ENCODE data around the gene DNMT3A.

DNMT3A gene

DNA sequence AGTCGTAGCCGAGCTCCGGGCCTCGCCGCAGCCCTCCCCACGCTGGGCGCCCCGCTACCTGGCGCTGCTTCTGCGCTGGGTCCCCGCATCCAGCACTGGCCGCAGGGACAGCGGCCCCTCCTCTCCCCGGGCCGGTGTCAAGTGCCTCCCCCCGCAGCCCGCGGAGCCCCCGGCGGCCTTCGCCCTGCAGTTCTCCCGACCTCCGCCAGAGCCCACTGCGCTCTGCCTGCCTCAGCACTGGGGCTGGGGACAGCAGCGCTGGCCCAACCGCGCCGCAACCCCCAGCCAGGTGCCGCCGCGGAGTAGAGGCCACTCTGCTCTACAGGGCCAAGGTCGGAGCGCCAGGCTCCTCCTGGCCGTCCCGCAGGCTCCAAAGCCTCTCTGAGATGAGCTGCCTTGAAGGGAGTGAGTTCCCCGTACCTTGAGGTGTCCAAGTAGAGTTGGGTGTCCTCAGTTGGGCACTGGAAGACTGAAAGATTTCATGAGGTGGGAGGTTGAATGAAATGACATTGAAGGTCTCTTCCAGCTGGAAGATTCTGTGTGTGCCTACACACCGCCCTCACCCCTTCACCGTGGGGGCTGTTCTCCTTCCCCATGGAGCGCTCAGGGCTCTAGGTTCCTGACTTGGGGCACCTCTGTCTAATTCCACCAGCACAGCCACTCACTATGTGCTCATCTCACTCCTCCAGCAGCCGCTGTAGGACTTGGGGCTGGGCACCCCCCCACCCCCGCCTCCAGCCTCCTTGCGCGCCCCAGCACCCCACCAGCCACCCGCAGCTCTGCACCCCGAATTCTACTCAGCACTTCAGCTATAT lies 854 bp upstream of the DNMT3A start:
- DNase-seq = peak; percentile 93

DNA sequence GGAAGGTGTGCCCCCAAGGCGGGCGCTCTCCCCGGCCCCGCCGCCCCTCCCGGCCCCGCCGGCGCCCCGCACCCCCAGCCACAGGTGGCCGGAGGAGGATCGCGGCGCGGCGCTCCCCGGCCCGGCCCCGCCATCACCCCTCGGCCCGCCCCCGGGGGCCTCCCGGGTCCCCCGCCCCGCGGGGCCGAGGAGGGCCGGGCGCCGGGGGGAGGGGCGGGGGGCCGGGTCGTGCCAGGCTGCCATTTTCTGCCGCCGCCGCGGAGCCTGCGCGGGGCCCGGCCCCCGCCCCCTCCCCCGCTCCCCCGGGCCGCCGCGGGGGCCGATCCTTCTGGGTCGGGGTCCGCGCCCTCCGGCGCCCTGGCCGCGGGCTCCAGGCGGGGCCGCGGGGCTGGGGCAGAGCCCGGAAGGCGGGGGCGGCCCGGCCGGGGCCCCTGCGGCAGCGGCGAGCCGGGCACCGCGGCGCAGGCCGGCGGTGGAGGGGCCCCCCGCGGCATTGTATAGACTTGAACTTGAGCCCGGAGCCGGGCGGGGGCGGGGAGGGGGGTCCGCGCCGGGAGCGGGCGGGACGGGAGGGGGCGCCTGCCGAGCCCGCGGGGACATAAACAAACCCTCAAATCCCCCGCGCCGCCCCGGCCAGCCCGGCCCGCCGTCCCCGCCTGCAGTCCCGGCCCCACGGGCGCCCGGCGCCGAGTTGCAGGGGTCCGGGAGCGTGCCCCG lies 556 bp downstream of the DNMT3A start:
- DNase-seq = peak; percentile 54

DNA sequence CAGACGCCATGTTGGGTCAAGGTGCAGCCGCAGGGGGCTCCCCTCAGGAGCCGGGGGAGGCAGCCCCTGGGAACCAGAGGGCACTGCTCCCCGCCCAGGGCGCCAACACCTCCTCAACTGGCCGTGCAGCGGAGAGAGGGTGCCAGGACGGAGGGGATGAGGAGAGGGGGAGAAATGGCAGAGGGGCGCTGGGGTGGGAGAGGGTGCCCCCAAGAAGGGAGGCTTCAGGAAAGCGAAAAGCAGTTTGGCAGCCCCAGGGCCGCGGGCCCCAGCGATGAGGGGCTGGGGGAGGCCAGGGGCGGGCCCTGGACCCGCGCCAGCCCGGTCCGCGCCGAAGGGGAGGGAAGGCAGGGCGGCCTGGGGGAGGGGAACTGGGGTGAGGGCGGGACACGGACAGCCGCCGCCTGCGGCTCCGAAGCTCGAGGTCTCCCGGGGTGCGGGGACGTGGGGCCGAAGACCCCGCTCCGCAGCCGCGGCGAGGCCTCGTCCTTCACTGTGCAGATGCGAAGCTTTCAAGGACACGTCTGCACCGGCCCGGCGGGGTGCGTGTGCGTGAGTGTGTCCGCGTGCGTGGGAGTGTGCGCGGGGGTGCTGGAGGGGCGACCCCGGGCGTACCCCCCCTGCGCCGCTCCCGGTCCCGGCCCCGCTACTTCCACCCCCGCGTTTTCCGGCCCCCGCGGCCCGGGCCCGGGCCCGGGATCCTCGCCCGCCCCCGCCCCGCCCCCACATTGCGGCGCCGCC lies 1.4 kb downstream of the DNMT3A start:
- peak; percentile 63 for DNase-seq

DNA sequence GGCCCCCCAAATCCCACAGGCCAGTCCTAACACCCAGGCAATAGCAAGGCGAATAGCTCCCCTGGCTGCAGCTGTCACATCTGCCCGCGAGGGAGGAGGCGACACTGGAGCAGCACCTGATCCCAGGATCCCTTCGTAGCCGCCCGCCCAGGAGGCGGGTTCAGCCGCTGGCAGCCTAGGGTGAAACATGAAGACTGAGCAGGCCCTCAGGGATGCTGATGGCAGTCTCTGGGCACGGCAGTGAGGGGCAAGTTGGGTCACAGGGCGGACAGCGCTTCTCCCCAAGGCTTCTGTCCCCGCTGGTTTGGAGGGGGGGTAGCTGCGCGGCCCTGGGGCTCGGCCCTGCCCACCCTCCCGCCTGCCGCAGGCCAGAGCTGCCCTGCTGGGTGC lies 1.9 kb downstream of the DNMT3A start:
- DNase-seq = peak; percentile 50

DNA sequence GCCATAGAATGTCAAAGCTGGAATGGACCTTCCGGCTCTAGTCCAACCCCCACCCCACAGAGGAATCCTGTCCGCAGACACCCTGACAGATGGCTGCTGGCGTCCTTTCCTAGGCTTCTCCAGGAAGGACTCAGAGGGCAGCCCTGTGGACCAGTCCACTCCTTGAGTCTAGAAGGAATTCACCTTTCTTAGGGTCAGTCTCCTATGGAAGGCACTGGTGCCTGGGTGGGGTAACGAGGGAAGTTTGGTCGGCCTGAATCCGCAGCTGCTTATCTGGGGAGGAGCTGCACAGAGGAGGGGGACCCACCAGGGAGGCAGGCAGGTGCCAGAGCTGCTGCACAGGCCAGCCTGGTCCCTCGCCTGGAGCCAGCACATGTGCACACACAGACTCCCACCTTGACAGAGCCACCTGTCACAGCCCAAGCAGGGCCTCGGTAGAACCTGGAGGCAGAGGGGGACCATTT lies 2.5 kb downstream of the DNMT3A start:
- no peak for DNase-seq

DNA sequence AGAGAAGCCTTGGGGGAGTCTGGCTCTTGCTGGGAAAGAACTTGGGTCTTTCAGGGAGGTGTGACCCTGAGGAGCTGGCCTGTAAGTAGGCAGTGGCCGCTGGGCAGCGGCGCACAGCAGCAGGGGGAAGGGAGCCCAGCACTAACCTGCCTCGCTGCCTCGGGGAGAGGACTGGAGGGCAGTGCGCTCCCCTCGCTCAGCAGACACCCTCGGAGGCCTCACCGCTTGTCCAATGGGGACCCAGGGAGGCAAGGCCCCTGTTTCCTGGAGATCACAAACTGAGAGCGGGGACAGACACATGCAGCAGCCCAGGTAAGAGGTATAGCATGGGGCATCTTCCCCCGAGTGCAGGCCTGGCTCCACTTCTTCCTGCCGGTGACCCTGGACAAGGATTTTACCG lies 3.3 kb downstream of the DNMT3A start:
- no peak for DNase-seq

DNA sequence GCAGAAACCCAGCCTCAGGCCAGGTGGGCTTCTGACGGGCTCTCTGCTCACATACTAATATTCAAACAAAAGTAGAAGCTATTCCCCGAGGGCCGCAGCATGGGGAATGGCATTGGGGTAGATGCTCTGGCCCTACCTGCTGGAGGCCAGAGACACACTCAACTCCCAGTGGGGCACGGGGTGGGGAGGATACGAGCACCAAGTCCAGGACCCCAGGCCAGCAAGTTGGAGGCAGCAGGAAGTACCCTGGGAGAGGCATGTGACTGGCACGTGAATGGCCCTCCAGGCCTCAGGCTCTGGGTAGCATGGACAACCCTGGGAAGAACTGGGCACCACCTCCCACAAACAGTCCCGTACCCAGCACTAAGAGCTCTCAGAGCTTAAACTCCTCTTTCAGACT lies 3.8 kb downstream of the DNMT3A start:
- DNase-seq = no peak

DNA sequence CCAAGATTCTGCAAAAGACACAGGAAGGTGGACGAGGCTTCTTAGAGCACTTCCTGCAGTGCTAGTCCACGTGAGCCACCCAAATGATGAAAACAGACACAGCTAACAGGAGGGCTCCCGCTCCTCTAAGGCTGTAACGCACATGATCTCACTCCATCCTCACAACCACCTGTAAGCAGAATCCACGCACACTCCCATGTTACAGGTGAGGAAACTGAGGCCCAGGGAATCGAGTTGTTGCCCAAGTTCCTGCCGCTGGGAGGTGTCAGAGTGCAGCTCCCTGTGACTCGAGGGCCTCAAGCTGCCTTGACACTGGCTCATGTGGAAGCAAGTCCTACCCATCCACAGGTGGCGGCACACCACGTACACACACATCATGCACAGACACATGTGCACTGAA lies 4.4 kb downstream of the DNMT3A start:
- no peak for DNase-seq

DNA sequence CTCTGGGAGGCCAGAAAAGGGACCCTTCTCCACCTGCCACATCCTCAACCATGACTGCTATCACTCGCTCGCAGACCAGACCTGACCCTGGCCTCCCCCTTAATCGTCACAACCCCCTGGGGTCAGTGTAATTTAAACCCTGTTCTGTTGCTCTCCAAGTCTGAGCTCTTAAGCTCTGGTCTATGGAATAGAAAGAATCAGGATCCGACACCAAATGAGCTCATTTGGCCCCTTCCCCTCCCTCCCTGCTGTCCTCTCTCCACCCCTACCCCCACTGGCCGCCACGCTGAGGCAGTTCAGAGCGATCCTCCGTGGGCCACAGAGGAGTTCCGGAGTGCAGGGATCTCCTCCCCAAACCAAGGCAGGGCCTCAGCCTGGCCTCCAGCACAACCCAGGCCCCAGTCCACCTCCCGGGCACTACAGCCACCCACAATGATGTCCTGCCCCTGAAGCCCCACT lies 5.3 kb downstream of the DNMT3A start:
- no peak for DNase-seq

DNA sequence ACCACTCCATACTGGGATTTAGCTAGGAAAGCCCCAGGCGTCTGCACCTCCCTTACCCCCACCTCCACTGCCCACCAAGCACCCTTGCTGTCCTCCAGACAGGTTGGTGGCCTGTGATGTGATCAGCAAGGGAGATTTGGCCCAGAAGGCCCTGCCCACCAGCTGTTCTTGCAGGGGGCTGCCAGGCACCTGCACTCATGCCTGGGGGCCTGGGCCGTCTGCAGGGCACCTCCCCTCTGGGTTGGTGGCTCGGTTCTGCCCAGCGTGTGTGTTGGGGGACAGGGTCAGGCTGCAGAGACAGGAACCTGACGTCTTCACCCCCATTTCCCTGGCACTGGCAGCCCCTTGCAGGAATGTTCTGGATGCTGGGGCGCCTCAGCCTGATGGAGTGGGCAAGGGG lies 5.8 kb downstream of the DNMT3A start:
- no peak for DNase-seq

DNA sequence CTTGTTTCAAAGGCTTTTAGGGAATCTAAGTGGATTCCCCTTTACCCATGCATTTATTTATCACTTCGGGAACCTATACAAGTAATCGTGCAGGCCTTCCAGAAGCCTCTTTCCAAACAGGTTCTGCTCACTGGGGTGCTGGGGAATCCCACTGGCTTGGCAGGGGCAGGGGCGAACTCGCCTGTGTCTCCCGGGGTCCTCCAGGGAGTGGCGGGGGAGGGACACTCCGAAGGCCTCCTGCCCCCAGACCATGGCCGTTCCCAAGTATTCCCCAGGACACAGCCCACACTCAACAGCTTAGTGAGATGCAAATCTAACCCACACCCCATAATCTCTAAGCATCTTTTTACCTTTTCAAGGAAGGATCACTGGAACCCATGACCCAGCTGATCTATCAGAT lies 6.5 kb downstream of the DNMT3A start:
- no peak for DNase-seq

DNA sequence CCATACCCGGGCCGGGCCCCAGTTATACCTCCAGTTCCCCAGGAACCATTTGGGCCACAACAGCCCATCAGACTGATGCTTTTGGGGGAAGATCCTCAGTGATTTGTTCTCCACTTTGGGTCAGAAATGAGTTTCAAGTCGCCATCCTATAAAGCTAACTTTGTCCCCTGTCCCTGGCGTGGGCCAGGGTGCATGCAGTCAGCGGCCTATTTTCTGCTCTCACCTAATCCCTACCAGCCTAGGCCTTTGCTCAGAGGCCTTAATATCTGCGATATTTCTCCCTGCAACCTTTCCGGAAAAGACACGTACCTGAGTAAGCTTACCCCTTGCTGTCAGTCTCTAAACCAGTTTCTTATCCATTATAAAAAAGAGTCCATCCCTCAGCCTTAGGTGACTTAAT lies 7.2 kb downstream of the DNMT3A start:
- no peak for DNase-seq

DNA sequence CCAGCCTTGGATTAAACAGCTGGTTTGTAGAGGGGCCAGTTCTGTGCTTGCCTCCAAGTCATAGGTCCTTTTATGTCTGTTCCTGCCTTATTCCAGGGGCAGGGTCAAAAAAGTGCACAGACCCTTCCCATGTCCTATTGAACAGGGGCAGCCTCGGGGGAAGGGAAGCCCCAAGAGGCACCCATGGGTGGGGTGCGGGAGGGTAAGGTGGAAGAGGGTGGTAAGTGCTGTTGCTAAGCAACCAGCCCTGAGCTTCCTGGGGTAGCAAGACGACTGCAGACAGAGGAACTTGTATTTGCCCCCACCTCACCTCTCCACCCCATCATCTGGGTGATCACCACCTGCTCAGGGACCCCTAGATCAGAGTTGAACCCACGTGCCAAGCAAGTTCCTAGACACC lies 7.7 kb downstream of the DNMT3A start:
- no peak for DNase-seq

DNA sequence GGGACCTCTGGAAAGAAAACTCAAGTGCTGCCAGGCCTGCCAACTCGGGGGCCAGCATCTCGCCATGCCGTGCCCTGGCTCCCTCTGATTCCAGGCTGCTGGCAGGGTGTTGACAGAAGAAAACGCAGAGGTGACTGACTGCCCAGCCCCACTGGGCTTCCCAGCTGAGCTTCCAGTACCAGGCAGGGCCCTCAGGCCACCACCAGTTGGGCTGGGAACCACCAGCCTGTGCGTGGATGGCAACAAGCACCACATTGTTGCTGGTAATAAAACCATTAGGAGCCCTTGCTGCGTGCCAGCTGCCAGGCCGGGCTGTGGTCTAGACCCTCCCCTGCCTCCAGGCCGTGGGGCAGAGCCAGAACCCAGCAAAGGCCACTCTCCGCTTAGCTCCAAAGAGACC lies 9.2 kb downstream of the DNMT3A start:
- no peak for DNase-seq

DNA sequence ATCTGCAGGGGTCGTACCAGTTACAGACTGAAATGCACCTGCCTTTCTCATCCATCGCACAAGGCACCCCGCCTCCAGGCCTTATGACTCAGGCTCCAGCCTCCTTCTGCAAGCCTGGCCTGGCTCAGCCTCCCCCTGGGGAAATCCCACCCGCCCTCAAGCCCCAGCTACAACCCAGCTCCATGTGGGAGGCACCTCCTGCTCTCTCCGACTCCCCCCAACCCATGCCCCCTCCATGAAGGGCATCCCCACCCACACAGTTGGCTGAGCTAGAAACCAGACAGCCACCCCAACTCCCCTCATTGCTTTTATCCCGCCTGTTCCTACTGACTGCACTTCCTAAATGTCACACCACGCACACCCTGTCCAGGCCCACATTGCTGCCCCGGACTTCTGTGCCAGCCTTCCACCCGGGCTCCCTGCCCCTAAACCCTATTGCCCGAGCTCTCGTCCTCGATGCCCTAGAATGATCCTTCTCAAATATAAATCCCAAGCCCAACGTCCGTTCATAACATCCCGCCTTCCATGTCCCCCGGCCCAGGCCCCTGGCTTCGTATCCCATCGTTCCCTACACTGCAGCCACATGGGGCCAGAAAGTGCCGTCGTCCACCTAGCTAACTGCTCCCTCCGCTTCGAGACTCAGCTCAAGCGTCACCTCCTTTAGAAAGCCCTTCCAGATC lies 9.9 kb downstream of the DNMT3A start:
- no peak for DNase-seq

DNA sequence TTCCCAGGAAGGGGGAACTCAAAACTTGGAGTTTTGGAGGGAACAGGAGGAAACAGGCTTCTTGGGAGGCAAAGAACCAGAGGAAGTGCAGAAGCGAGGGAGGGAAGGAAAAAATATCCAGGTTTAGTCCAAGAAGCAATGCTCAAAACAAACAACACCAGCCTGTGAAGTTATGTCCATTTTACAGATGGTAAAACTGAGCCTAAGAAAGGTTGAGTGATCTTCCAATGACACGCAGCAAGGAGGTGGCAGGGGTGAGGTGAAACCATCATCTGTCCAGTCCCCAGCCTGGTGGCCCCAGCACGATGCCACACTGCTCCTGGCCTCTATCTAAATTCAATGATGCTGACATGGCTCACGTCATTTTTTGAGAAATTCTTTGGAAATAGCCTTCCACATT lies 10.8 kb downstream of the DNMT3A start:
- no peak for DNase-seq

DNA sequence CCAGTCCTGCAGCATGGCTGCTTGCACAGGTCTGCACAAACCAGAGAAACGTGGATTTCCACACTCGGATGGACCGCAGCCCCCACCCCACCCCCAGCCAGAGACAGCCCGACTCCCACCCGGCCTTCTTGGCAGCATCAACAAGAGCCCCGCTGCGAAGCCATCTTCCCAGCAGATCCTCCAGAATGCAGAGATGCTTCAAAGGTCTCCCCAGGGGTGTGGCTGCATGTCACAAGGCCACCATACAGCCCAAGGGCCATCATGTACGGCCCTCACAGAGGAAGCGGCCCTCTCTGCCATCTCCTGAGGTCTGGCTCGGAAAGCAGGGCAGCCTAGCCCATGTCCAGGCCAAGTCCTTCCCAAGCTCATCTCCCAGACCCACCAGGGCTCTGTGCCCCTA lies 11.5 kb downstream of the DNMT3A start:
- DNase-seq = no peak

DNA sequence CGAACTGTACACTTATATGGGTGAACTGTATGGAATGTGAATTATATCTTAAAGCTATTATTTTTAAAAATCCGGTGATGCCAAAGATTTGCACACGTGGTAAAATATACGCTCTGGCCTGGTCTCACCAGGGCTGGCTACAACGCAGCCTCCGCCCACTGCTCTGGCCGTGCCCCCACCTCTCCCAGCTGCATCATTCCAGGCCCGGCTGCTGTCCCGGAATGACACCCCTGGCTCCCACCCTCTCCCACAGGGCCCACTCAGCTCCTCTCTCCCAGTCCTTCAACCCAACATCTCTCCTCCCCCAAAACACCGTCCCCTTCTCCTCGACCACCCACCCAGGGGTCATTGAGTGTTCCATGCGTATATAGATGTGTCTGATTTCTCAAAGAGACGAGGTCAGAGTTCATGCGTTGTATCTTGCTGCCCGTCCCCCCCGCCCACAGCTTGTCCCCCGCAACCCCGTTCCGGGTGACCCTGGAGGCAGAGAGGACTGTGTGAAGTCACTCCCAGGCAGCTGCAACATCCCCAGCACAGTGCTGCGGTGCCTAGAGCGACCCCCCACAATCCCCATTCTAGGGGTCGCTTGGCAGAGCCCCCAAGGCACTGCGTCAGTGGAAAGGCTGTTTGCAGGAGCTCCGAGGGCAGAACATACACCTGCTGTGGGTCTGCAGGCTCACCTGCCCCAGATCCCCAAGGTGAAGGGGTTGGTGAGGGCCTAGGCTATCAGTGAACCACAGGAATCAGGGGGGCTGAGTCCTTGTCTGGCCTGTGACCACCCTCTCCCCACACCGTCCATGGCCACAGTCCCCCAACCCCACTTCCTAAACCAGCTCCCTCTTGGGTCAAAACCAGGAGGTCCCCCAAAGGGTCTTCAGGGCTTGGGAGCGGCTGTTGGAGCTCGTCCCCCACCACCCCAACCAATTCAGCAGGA lies 13.3 kb downstream of the DNMT3A start:
- no peak for DNase-seq

DNA sequence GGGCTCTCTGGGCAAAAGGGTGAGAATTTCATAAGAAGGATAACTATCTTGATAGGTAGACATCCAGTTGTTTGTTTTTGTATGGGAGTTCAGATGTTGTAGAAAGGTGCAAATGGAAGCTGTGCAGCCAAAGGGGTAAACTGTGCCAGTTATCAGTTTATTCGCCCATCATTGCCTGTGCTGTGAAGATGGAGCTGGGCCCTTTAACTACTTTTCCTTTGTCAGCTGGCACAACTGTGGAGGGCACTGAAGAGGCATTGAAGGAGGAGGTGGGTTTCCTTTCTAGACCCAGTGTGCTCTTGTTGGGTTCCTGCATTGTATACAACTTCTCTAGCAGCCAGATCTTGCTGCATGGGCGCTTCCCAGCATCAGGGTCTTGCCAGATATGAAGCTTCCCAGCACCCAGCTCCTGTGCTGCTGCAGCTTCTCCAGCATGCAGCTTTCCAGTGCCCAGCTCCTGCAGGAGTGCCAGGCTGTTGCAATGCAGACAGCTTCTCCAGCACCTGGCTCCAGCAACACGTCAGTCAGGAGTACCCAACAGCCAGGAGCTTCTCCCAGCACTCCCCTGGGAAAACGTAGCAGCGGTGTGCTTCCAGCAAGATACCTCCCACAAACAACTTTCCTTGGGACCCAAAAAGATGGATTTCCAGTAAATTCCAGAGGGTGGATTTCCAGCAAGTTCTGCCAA lies 15.3 kb downstream of the DNMT3A start:
- no peak for DNase-seq

DNA sequence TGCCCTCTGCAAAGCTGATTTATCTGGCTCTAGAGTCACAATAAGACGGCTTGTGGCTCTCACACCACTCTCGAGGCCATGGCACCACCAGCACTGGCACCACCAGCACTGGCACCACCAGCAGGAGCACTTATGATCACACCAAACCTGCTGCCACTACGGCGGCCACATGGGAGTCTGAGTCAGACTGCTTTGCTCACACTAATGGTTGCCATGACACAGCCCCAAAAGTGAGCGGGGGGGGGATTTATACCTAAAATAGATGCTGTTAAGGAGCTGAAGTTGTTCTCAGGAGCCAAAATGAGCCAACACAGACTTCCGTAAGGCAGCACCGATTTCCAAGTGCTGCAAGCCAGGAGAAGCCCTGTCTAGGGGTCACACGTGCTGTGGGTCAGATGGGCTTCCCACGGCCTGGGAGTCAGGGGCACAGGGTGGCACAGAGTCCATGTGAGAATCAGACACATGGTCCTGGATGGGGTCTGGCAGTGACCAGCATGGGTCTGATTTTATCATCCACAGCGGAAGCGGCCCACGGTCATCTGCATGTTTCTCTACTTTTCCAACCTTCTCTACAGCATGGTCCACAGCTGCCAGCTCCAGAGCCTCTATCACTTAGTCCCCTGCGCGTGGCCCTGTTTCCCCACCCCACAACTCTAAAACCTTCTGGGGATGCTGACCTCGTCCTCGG lies 16.7 kb downstream of the DNMT3A start:
- no peak for DNase-seq

DNA sequence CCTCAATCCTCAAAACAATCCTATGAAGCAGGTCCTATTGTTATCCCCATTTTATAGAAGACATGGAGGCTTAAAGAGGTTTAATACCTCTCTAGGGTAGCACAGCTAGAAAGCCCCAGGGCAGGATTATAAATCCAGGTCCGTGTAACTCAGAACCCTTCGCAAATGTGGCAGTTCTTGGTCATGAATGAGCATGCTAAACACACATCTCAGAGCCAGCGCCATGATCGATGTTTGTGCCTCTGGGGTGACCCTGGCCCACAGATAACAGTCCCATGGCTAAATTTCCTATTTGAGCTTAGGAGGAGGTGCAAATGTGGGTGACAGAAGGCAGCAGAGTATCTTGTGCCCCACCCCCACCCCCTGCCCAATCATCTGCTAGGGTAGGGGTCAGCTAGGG lies 17.5 kb downstream of the DNMT3A start:
- DNase-seq = no peak

Data from hematopoietic multipotent progenitor cell treated with erythropoietin and hydrocortisone succinate and interleukin-3 and kit ligand, for 4 days (in vitro differentiated cells).